ENCODE measurements around the gene MS4A6A. TPM values are rescaled to one million over a fixed set of nuclear protein-coding genes. Genes with fewer than 3 reads are reported as not detected.
"Not testable (repeated sequence)": the region's sequence is repeated elsewhere in the genome, so short reads cannot be mapped to it uniquely, and the experiment has no call there.

Gene MS4A6A
- total RNA-seq, 1 donor from 2014 or later = 22.2 TPM

DNA sequence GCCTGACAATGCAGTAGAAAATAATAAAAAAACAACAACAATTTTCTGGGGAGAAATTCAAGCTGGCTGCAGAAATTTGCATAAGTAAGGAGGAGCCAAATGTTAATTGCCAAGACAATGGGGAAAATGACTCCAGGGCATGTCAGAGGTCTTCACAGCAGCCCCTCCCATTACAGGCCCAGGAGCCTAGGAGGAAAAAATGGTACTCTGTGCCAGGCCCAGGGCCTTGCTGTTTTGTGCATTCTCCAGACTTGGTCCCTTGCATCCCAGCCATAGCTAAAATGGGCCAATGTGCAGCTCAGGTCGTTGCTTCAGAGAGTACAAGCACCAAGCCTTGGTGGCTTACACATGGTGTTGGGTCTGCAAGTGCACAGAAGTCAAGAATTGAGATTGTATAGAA lies 49.0 kb downstream of the MS4A6A start:
- intact Hi-C loops (cut with DNase I) = loop anchor here (5.0 kb wide), 1 partner anchor 312 kb away; no protein-coding TSS in a partner anchor
- no peak for DNase-seq (ENCODE audit: low spot score)

- no peak for DNase-seq (ENCODE audit: low spot score)
- intact Hi-C loops (cut with DNase I) = loop anchor here (5.0 kb wide), 1 partner anchor 310 kb away; no protein-coding TSS in a partner anchor
Observed at GRCh38 chr11:60131912-60132311, 51.0 kb downstream of the MS4A6A start.

DNA sequence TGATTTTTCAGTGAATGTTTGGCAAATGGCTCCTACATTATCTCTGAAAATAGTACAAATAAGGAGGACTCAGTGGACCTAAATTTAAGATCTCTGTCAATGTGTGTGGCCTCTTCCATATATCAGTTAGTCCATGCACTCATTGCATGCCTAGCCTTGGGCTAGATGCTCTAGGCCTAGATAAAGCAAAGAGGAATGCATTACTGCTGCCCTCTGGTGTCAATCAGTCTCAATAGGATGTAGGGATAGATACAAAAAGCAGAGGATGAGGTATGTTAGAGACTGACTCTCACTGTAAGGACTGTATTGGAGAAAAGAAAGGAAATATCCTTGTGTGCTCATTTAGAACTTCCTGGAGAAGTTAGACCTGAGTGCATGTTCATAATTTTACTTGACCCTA lies 52.4 kb downstream of the MS4A6A start:
- no peak for DNase-seq (ENCODE audit: low spot score)
- intact Hi-C loops (cut with DNase I) = loop anchor here (5.0 kb wide), 1 partner anchor 308 kb away; no protein-coding TSS in a partner anchor

GRCh38 chr11:60129853-60130252 lies 53.0 kb downstream of the MS4A6A start:
- no peak for DNase-seq (ENCODE audit: low spot score)
- intact Hi-C loops (cut with DNase I) = loop anchor here (5.0 kb wide), 1 partner anchor 308 kb away; no protein-coding TSS in a partner anchor

DNA sequence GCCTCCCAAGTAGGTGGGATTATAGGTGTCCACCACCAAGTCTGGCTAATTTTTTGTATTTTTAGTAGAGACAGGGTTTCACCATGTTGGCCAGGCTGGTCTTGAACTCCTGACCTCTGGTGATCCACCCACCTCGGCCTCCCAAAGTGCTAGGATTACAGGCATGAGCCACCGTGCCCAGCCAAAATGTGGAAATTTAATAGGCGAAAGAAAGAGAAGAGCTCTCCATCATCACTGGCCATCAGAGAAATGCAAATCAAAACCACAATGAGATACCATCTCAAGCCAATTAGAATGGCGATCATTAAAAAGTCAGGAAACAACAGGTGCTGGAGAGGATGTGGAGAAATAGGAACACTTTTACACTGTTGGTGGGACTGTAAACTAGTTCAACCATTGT lies 54.0 kb downstream of the MS4A6A start:
- intact Hi-C loops (cut with DNase I); DNase-seq (ENCODE audit: low spot score): not testable (repeated sequence)

- intact Hi-C loops (cut with DNase I) = no loop called here
- DNase-seq (ENCODE audit: low spot score) = no peak
Observed at GRCh38 chr11:60128376-60128775, 54.5 kb downstream of the MS4A6A start.

DNA sequence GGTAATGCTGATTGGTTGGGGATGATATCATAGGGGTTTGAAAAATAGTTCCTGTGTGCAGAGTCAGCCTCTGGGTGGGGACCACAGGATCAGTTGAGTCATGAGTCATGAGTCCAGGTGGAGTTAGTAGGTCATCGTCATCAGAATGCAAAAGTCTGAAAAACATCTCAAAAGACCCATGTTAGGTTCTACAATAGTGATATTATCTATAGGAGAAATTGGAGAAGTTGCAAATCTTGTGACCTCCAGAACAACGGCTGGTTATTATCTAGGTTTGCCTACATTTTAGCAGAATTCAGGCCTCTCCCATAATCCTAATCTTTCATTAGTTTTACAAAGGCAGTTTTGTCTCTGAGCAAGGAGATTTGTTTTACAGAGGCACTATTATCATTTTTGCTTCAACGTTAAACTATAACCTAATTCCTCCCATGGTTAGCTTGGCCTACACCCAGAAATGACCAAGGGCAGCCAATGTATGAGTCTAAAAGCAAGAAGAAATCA lies 55.5 kb downstream of the MS4A6A start:
- DNase-seq (ENCODE audit: low spot score) = no peak
- intact Hi-C loops (cut with DNase I) = no loop called here

- no peak for DNase-seq (ENCODE audit: low spot score)
- intact Hi-C loops (cut with DNase I) = no loop called here
Observed at GRCh38 chr11:60125956-60126585, 56.8 kb downstream of the MS4A6A start.

- intact Hi-C loops (cut with DNase I) = no loop called here
- DNase-seq (ENCODE audit: low spot score) = no peak
Observed at GRCh38 chr11:60124802-60125432, 58.0 kb downstream of the MS4A6A start.

Small RNAs within 50 kb of the gene (microRNA-seq; reads per million reads assigned to microRNA genes)
- gene MIR6503 = 1.3 reads per million

Other genes starting within 250 kb of the MS4A6A start
- gene OOSP1, start 244.7 kb downstream of the MS4A6A start, total RNA-seq = not detected
- not detected for gene OOSP4A, start 219.1 kb downstream of the MS4A6A start, total RNA-seq
- not detected for gene OOSP4B, start 165.9 kb downstream of the MS4A6A start, total RNA-seq
- gene OOSP2, start 142.7 kb downstream of the MS4A6A start, total RNA-seq = not detected
- gene MS4A3, start 126.4 kb downstream of the MS4A6A start, total RNA-seq = 0.57 TPM
- gene MS4A2, start 94.4 kb downstream of the MS4A6A start, total RNA-seq = 0.67 TPM
- gene MS4A4E, start 60.1 kb upstream of the MS4A6A start, total RNA-seq = 0.62 TPM
- gene MS4A4A, start 97.6 kb upstream of the MS4A6A start, total RNA-seq = 8.8 TPM
- gene MS4A6E, start 144.2 kb upstream of the MS4A6A start, total RNA-seq = not detected
- gene MS4A7, start 195.4 kb upstream of the MS4A6A start, total RNA-seq = 8.2 TPM
- gene MS4A14, start 213.4 kb upstream of the MS4A6A start, total RNA-seq = 0.51 TPM
- gene MS4A5, start 246.5 kb upstream of the MS4A6A start, total RNA-seq = not detected

Data from cardiac septum (tissue), 1 donor.